GM12892 (cell line): ENCODE measurements around the gene GAS5.

Experiments
- POLR2AphosphoS5 ChIP-seq: IDR thresholded peaks from 2 replicates; pipeline ENCODE4 v1.6.1; 2011; ENCODE audit warnings: low read depth, low read length, control low read depth
- TAF1 ChIP-seq: IDR thresholded peaks from 2 replicates; pipeline ENCODE4 v1.6.1; 2011; ENCODE audit warnings: low read depth, mild to moderate bottlenecking, control low read depth, low read length, borderline replicate concordance

DNA sequence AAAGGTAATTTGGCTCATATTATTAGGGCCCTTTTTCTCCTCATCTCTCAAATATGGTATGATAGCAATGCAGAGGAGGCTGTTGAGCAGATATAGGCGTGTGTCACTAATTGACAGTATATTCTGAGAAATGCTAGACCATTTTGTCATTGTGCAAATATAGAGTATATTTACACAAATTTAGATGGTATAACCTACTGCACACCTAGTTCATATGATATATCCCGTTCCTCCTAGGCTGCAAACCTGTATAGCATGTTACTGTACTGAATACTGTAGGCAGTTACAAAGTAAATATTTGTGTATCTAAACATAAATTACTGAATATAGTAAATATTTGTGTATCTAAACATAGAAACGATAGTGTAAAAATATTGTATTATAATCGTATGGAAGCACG, 8.9 kb upstream of the GAS5 start:
- TF ChIP-seq POLR2AphosphoS5: no peak
- TF ChIP-seq TAF1: no peak
